ENCODE results near the gene CDK13.

The CDK13 gene

GRCh38 chr7:39967406-39968161 lies 17.5 kb downstream of the CDK13 start:
- FAIRE-seq (no peak), DNase-seq (ENCODE audit: insufficient read length, low spot score) (no peak)
- no peak for TF ChIP-seq SPI1 (IDR thresholded peaks at IDR 0.05; ENCODE audit: low read depth, low read length)
- TF ChIP-seq PAX5 (IDR thresholded peaks at IDR 0.05; ENCODE audit: insufficient read depth, low read length, severe bottlenecking) = no peak
- TF ChIP-seq TAF1 (IDR thresholded peaks at IDR 0.05; ENCODE audit: low read depth, low read length) = no peak
- no peak for TF ChIP-seq POLR2AphosphoS5 (IDR thresholded peaks at IDR 0.05; ENCODE audit: low read depth, low read length)
- TF ChIP-seq POU2F2 (IDR thresholded peaks at IDR 0.05; ENCODE audit: low read depth, low read length) = no peak
- no peak for TF ChIP-seq POLR2A (IDR thresholded peaks at IDR 0.05; ENCODE audit: low read depth, low read length)

GRCh38 chr7:39969431-39969830 lies 19.4 kb downstream of the CDK13 start:
- FAIRE-seq (no peak), DNase-seq (ENCODE audit: insufficient read length, low spot score) (no peak)
- TF ChIP-seq POLR2AphosphoS5 (IDR thresholded peaks at IDR 0.05; ENCODE audit: low read depth, low read length) (no peak), POU2F2 (IDR thresholded peaks at IDR 0.05; ENCODE audit: low read depth, low read length) (no peak), SPI1 (IDR thresholded peaks at IDR 0.05; ENCODE audit: low read depth, low read length) (no peak), PAX5 (IDR thresholded peaks at IDR 0.05; ENCODE audit: insufficient read depth, low read length, severe bottlenecking) (no peak), TAF1 (IDR thresholded peaks at IDR 0.05; ENCODE audit: low read depth, low read length) (no peak), POLR2A (IDR thresholded peaks at IDR 0.05; ENCODE audit: low read depth, low read length) (no peak)

DNA sequence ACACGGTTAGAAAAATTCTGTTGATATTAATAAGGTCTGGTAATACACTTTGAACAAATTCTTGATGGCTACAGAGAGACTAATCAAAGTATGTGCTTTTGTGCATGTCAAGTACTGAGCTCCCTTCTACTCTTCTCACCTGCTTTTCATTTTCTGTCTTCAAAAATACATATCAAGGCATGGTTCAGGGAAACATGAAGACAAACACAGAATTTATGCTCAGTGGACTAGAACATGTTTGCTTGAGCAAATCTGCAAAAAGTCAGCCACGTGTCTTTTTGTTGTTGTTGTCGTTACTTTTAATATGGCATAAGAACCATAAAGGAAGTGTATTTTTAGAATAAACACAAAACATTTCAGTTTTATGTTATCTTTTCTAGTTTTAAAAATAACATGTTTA lies 21.9 kb downstream of the CDK13 start:
- FAIRE-seq = peak; percentile 75
- TF ChIP-seq PAX5 (IDR thresholded peaks at IDR 0.05; ENCODE audit: insufficient read depth, low read length, severe bottlenecking) (no peak), TAF1 (IDR thresholded peaks at IDR 0.05; ENCODE audit: low read depth, low read length) (no peak), POLR2AphosphoS5 (IDR thresholded peaks at IDR 0.05; ENCODE audit: low read depth, low read length) (no peak), POLR2A (IDR thresholded peaks at IDR 0.05; ENCODE audit: low read depth, low read length) (no peak), POU2F2 (IDR thresholded peaks at IDR 0.05; ENCODE audit: low read depth, low read length) (no peak), SPI1 (IDR thresholded peaks at IDR 0.05; ENCODE audit: low read depth, low read length) (no peak)
- DNase-seq (ENCODE audit: insufficient read length, low spot score) = no peak

GRCh38 chr7:39973801-39974200 lies 23.7 kb downstream of the CDK13 start:
- TF ChIP-seq PAX5 (IDR thresholded peaks at IDR 0.05; ENCODE audit: insufficient read depth, low read length, severe bottlenecking) (no peak), SPI1 (IDR thresholded peaks at IDR 0.05; ENCODE audit: low read depth, low read length) (peak; percentile 33; the same call in 1 of the 2 replicates)

DNA sequence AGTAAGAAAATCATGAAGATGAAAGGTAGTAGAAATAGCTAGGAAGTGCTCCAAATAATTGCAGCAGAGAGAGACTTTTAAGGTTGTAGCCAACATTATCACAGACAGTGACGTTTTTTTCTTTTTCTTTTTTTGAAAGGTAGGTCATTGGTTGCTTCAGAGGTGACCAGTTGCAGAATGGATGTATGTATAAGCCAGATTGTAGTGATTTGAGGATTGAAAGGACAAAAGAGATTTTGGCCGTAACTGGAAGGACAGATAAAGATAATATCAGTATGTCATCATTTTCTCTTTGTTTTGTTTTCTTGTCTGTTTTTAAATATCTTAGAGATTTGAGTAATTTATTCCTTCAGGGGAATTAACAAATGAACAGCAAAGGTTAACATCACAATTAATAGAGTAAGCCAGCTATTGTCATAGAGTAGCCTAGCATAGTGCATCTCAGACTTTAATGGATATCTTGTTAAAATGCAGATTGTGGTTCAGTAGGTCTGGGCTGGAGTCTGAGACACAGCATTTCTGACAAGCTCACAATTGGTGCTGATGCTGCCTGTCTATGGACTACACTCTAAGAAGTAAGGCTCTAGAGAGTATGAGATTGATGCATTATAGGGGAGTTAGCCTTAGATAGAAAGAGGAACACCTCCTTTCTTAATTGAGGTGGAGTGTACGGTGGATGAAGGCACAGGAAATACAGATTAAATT lies 28.3 kb downstream of the CDK13 start:
- TF ChIP-seq SPI1 (IDR thresholded peaks at IDR 0.05; ENCODE audit: low read depth, low read length) = peak; percentile 40; the same call in 1 of the 2 replicates
- no peak for TF ChIP-seq POLR2AphosphoS5 (IDR thresholded peaks at IDR 0.05; ENCODE audit: low read depth, low read length)
- DNase-seq (ENCODE audit: insufficient read length, low spot score) (no peak), FAIRE-seq (peak; percentile 45)

More at GRCh38 chr7:39973801-39974200, 23.7 kb downstream of the CDK13 start:
- FAIRE-seq (no peak), DNase-seq (ENCODE audit: insufficient read length, low spot score) (no peak)

DNA sequence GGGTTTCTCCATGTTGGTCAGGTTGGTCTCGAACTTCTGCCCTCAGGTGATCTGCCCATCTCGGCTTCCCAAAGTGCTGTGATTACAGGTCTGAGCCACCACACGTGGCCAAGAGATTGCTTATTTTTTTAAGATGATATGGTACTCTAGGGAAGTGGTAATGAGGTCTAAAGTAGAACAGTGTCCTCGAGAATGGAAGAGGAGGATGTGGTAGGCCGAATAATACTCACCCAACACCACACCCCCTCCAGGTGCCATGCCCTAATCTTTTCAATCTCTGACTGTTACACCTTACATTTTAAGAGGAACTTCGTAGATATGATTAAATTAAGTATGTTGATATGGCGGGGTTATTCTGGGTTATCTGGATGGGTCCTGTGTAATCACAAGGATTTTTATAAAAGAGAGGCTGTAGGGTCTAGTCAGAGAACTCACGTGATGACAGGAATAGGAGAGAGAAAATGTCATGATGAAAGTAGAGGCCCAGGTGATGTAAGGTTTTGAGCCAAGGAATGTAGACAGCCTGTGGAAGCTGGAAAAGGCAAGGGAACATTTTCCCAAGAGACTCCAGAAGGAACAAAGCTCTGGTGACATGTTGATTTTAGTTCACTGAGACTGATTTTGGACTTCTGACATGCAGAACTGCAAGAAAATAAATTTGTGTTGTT lies 29.5 kb downstream of the CDK13 start:
- TF ChIP-seq SPI1 (IDR thresholded peaks at IDR 0.05; ENCODE audit: low read depth, low read length) (0 out of 2 replicates have a peak, but pooled peaks have one; percentile 7), TAF1 (IDR thresholded peaks at IDR 0.05; ENCODE audit: low read depth, low read length) (no peak), POU2F2 (IDR thresholded peaks at IDR 0.05; ENCODE audit: low read depth, low read length) (no peak), POLR2AphosphoS5 (IDR thresholded peaks at IDR 0.05; ENCODE audit: low read depth, low read length) (no peak), PAX5 (IDR thresholded peaks at IDR 0.05; ENCODE audit: insufficient read depth, low read length, severe bottlenecking) (no peak), POLR2A (IDR thresholded peaks at IDR 0.05; ENCODE audit: low read depth, low read length) (no peak)
- FAIRE-seq (peak; percentile 41), DNase-seq (ENCODE audit: insufficient read length, low spot score) (no peak)

DNA sequence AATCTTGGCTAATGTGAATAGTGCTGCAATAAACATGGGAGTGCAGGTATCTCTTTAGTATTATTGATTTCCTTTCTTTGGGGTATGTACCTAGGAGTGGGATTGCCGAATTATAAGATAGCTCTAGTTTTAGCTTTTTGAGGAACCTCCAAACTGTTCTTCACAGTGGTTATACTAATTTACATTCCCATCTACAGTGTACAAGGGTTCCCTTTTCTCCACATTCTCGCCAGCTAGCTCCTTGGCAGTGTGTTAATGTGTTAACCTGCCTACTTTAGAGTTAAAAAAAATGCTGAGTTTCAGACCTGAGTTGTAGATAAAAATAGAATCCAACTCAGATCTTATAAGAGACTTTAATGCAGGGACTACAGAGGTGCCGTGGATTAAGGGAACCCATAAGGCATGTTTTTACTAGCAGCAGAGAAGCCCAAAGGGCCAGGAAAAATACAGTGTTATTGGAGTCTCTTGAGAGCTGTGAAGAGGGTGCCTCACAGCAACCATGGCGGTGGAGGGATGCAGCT lies 35.4 kb downstream of the CDK13 start:
- TF ChIP-seq SPI1 (IDR thresholded peaks at IDR 0.05; ENCODE audit: low read depth, low read length) (no peak), POLR2AphosphoS5 (IDR thresholded peaks at IDR 0.05; ENCODE audit: low read depth, low read length) (no peak), POLR2A (IDR thresholded peaks at IDR 0.05; ENCODE audit: low read depth, low read length) (no peak), POU2F2 (IDR thresholded peaks at IDR 0.05; ENCODE audit: low read depth, low read length) (no peak), PAX5 (IDR thresholded peaks at IDR 0.05; ENCODE audit: insufficient read depth, low read length, severe bottlenecking) (no peak), TAF1 (IDR thresholded peaks at IDR 0.05; ENCODE audit: low read depth, low read length) (no peak)
- FAIRE-seq (no peak), DNase-seq (ENCODE audit: insufficient read length, low spot score) (no peak)

DNA sequence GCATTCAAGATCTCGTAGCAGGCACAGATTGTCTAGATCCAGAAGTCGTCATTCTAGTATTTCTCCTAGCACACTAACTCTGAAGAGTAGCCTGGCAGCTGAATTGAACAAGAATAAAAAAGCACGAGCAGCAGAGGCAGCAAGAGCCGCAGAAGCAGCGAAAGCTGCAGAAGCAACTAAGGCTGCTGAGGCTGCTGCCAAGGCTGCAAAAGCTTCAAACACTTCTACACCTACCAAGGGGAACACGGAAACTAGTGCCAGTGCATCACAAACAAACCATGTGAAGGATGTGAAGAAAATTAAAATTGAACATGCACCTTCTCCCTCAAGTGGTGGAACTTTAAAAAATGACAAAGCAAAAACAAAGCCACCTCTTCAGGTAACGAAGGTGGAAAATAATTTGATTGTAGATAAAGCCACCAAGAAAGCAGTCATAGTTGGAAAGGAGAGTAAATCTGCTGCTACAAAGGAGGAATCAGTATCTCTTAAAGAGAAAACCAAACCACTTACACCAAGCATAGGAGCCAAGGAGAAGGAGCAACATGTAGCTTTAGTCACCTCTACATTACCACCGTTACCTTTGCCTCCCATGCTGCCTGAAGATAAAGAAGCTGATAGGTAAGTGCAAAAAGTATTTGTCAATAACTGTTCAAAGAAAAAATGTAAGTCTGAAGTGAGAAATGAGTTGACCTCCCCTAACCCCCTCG lies 37.7 kb downstream of the CDK13 start:
- no peak for TF ChIP-seq POLR2AphosphoS5 (IDR thresholded peaks at IDR 0.05; ENCODE audit: low read depth, low read length)
- no peak for TF ChIP-seq SPI1 (IDR thresholded peaks at IDR 0.05; ENCODE audit: low read depth, low read length)
- TF ChIP-seq PAX5 (IDR thresholded peaks at IDR 0.05; ENCODE audit: insufficient read depth, low read length, severe bottlenecking) = no peak
- TF ChIP-seq POU2F2 (IDR thresholded peaks at IDR 0.05; ENCODE audit: low read depth, low read length) = no peak
- TF ChIP-seq POLR2A (IDR thresholded peaks at IDR 0.05; ENCODE audit: low read depth, low read length) = no peak
- no peak for TF ChIP-seq TAF1 (IDR thresholded peaks at IDR 0.05; ENCODE audit: low read depth, low read length)
- FAIRE-seq = no peak
- no peak for DNase-seq (ENCODE audit: insufficient read length, low spot score)

Data from GM12891 (cell line).